Measurements from ENCODE around the gene ADIPOQ.
A peak's percentile ranks its signal among the peaks of the same experiment; 100 is the strongest.
"Not testable (repeated sequence)": the region's sequence is repeated elsewhere in the genome, so short reads cannot be mapped to it uniquely, and the experiment has no call there.

The ADIPOQ gene

GRCh38 chr3:186818956-186819355 is 23.6 kb upstream of the ADIPOQ start:
- Mint-ChIP-seq H3K4me1 (peaks cover 17% of the 10 kb centered on the region), H3K27ac (no peak overlapping the region), H3K36me3 (ENCODE audit: low read depth) (no peaks in the 10 kb centered on the region), H3K9me3 (no peaks in the 10 kb centered on the region), H3K27me3 (ENCODE audit: low read depth, poor library complexity) (peaks cover 2% of the 10 kb centered on the region), H3K4me3 (no peak overlapping the region)
- TF ChIP-seq, protein P1, sequence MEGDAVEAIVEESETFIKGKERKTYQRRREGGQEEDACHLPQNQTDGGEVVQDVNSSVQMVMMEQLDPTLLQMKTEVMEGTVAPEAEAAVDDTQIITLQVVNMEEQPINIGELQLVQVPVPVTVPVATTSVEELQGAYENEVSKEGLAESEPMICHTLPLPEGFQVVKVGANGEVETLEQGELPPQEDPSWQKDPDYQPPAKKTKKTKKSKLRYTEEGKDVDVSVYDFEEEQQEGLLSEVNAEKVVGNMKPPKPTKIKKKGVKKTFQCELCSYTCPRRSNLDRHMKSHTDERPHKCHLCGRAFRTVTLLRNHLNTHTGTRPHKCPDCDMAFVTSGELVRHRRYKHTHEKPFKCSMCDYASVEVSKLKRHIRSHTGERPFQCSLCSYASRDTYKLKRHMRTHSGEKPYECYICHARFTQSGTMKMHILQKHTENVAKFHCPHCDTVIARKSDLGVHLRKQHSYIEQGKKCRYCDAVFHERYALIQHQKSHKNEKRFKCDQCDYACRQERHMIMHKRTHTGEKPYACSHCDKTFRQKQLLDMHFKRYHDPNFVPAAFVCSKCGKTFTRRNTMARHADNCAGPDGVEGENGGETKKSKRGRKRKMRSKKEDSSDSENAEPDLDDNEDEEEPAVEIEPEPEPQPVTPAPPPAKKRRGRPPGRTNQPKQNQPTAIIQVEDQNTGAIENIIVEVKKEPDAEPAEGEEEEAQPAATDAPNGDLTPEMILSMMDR (IDR thresholded peaks at IDR 0.05) = no peak
- no peak for DNase-seq

DNA sequence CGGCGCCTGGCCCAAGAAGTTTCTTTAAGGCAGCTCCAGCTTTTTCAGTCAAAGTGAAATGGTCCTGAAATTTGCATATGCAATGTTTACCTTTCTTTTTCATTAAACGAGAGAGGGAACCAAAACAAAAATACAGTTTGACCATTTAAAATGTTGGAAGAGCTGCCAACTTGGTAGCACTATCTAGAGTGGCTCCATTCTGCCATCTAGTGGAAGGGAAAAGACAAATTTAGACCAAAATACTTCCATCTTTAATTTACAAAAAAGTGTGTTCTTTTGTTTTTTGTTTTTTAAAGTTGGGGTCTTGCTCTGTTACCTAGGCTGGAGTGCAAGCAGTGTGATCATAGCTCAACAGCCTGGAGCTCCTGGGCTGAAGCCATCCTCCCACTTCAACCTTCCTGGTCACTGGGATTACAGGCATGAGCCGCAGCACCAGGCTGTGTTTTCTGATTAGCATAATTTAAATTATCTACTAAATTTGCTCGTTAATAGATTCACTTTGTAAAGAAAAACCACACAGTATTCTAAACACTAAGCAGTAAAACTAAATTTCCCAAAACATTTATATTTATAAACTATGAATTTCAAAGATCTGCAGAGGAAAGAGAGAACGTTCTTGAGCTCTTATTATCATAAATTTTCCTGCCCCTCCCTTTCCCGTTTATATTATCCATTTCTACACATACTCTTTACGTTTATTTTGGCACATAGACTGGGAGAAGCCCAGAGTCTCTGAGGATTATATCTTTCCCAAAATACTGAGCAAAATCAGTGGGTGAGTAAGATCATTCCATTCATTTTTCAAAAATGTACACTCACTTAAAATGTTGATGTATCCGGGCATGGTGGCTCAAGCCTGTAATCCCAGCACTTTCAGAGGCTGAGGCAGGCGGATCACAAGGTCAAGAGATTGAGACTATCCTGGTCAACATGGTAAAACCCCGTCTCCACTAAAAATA is 20.8 kb upstream of the ADIPOQ start:
- H3K9me3 Mint-ChIP-seq = no peaks in the 10 kb centered on the region

DNA sequence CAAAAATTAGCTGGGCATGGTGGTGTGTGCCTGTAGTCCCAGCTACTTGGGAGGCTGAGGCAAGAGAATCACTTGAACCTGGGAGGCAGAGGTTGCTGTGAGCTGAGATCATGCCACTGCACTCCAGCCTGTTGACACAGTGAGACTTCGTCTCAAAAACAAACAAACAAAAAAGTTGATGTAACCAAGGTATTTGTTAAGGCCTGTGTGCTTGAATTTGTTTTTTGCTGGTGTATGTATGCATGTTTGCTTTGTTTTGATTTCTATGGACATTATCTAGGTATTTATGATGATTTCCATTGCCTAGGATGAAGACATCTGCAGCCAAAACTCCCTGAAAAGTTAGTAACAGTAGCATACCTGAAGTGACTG is 20.1 kb upstream of the ADIPOQ start:
- not testable (repeated sequence) for H3K4me3 Mint-ChIP-seq; DNase-seq; H3K36me3 Mint-ChIP-seq (ENCODE audit: low read depth); H3K27ac Mint-ChIP-seq; H3K9me3 Mint-ChIP-seq
- Mint-ChIP-seq H3K27me3 (ENCODE audit: low read depth, poor library complexity) (peaks cover 27% of the 10 kb centered on the region), H3K4me1 (peaks cover 31% of the 10 kb centered on the region)

More for the DNA sequence above, 20.8 kb upstream of the ADIPOQ start:
- Mint-ChIP-seq H3K4me1 (peaks cover 30% of the 10 kb centered on the region), H3K27me3 (ENCODE audit: low read depth, poor library complexity) (peaks cover 26% of the 10 kb centered on the region), H3K4me3 (no peak overlapping the region), H3K36me3 (ENCODE audit: low read depth) (no peaks in the 10 kb centered on the region), H3K27ac (no peak overlapping the region)
- TF ChIP-seq, protein P1 (IDR thresholded peaks at IDR 0.05) = peak; percentile 54
- no peak for DNase-seq

GRCh38 chr3:186823386-186823785 is 19.1 kb upstream of the ADIPOQ start:
- DNase-seq = no peak
- Mint-ChIP-seq H3K27me3 (ENCODE audit: low read depth, poor library complexity) (peaks cover 37% of the 10 kb centered on the region), H3K4me3 (no peak overlapping the region), H3K9me3 (no peaks in the 10 kb centered on the region), H3K4me1 (peaks cover 31% of the 10 kb centered on the region), H3K27ac (no peak overlapping the region), H3K36me3 (ENCODE audit: low read depth) (no peaks in the 10 kb centered on the region)
- TF ChIP-seq, protein P1 (IDR thresholded peaks at IDR 0.05) = no peak

GRCh38 chr3:186824430-186825139 is 17.9 kb upstream of the ADIPOQ start:
- TF ChIP-seq, protein P1 (IDR thresholded peaks at IDR 0.05) = no peak
- Mint-ChIP-seq H3K27ac (no peak overlapping the region), H3K27me3 (ENCODE audit: low read depth, poor library complexity) (peaks cover 49% of the 10 kb centered on the region), H3K4me1 (peaks cover 31% of the 10 kb centered on the region), H3K9me3 (no peaks in the 10 kb centered on the region), H3K36me3 (ENCODE audit: low read depth) (no peaks in the 10 kb centered on the region), H3K4me3 (peak overlapping the region; percentile 81)
- peak; percentile 18 for DNase-seq

- peak; percentile 65 for DNase-seq
Observed at GRCh38 chr3:186825294-186825821, 17.2 kb upstream of the ADIPOQ start.

More at GRCh38 chr3:186825294-186825821, 17.2 kb upstream of the ADIPOQ start:
- TF ChIP-seq, protein P1 (IDR thresholded peaks at IDR 0.05) = no peak
- Mint-ChIP-seq H3K9me3 (no peaks in the 10 kb centered on the region), H3K27me3 (ENCODE audit: low read depth, poor library complexity) (peaks cover 57% of the 10 kb centered on the region), H3K36me3 (ENCODE audit: low read depth) (no peaks in the 10 kb centered on the region), H3K4me1 (peaks cover 31% of the 10 kb centered on the region), H3K4me3 (peak overlapping the region; percentile 81), H3K27ac (no peak overlapping the region)

Data from nephron progenitor cell (in vitro differentiated cells).